Erythroblast (primary cell): ENCODE results near the gene XPR1.
A peak's percentile ranks its signal among the peaks of the same experiment; 100 is the strongest.

ENCODE experiments used
- DNase-seq, 2 experiments: peaks; one replicate each; lab custom pipeline; 2025; lab: John Stamatoyannopoulos, UW
- GATA1 ChIP-seq: IDR thresholded peaks from 2 replicates; pipeline ENCODE4 v1.6.1; 2011; ENCODE audit warnings: low read depth, mild to moderate bottlenecking, control low read depth, low read length, moderate library complexity
- POLR2A ChIP-seq: IDR thresholded peaks from 2 replicates; pipeline ENCODE4 v1.6.1; 2011; ENCODE audit warnings: mild to moderate bottlenecking, low read length

The XPR1 gene

GRCh38 chr1:180623579-180624347 is 8.1 kb upstream of the XPR1 start:
- TF ChIP-seq POLR2A, result no peak
- no peak for TF ChIP-seq GATA1
- no peak for DNase-seq

- DNase-seq, result no peak
- no peak for TF ChIP-seq GATA1
- TF ChIP-seq POLR2A, result no peak
Measured at GRCh38 chr1:180626711-180627110, 5.1 kb upstream of the XPR1 start.

GRCh38 chr1:180627411-180627810 is 4.4 kb upstream of the XPR1 start:
- TF ChIP-seq POLR2A (no peak), GATA1 (no peak)
- no peak for DNase-seq

- no peak for DNase-seq
- TF ChIP-seq GATA1 (no peak), POLR2A (no peak)
Measured at GRCh38 chr1:180628646-180629045, 3.2 kb upstream of the XPR1 start.

GRCh38 chr1:180630408-180631193 is 1.2 kb upstream of the XPR1 start:
- no peak for DNase-seq
- TF ChIP-seq GATA1 (no peak), POLR2A (no peak)

GRCh38 chr1:180631194-180631765 is 542 bp upstream of the XPR1 start:
- DNase-seq, result no peak
- TF ChIP-seq GATA1 (no peak), POLR2A (no peak)

GRCh38 chr1:180632326-180633056 is 669 bp downstream of the XPR1 start:
- TF ChIP-seq GATA1 (no peak), POLR2A (no peak)
- DNase-seq, result peak; percentile 75 to 86

GRCh38 chr1:180633057-180634056 is 1.5 kb downstream of the XPR1 start:
- TF ChIP-seq GATA1 (no peak), POLR2A (no peak)
- peak; percentile 31 to 40 for DNase-seq

GRCh38 chr1:180636138-180636537 is 4.3 kb downstream of the XPR1 start:
- peak; percentile 13 to 23 for DNase-seq
- TF ChIP-seq POLR2A (no peak), GATA1 (no peak)

GRCh38 chr1:180639871-180640270 is 8.0 kb downstream of the XPR1 start:
- DNase-seq, result no peak
- TF ChIP-seq GATA1, result no peak

GRCh38 chr1:180640531-180640949 is 8.7 kb downstream of the XPR1 start:
- no peak for DNase-seq
- TF ChIP-seq GATA1, result no peak
- TF ChIP-seq POLR2A, result no peak

GRCh38 chr1:180641662-180642061 is 9.8 kb downstream of the XPR1 start:
- TF ChIP-seq POLR2A, result no peak
- no peak for DNase-seq

- TF ChIP-seq GATA1, result no peak
- no peak for TF ChIP-seq POLR2A
Measured at GRCh38 chr1:180642781-180643180, 11.0 kb downstream of the XPR1 start.

More at GRCh38 chr1:180642781-180643180, 11.0 kb downstream of the XPR1 start:
- DNase-seq, result no peak
